HepG2 (cell line): ENCODE results near the gene CDH23.

Experiments
- FOXC1 ChIP-seq: sonication (generic); formaldehyde crosslinking; IDR thresholded peaks from 2 replicates; pipeline ENCODE4 v1.8.0; 2022; ENCODE audit warnings: mild to moderate bottlenecking, missing genetic modification reagents, borderline replicate concordance
- HOXA7 ChIP-seq: sonication (generic); formaldehyde crosslinking; IDR thresholded peaks from 2 replicates; pipeline ENCODE4 v1.8.1; 2022; ENCODE audit warnings: mild to moderate bottlenecking, missing genetic modification reagents, moderate library complexity
- PHB2 ChIP-seq: fragments of 450-650 bp; IDR thresholded peaks from 2 replicates; pipeline ENCODE4 v1.6.1; 2018; ENCODE audit not compliant: partially characterized antibody
- SIX1 ChIP-seq: sonication (generic); formaldehyde crosslinking; IDR thresholded peaks from 2 replicates; pipeline ENCODE4 v1.4.0; 2020; ENCODE audit warnings: missing genetic modification reagents, borderline replicate concordance
- ZFP36 ChIP-seq: fragments of 150-350 bp; IDR thresholded peaks from 2 replicates; pipeline ENCODE4 v1.6.1; 2018; ENCODE audit warnings: borderline replicate concordance, low read length, low read depth; ENCODE audit not compliant: partially characterized antibody
- TF ChIP-seq, protein P1 (sequence below), 2 experiments: IDR thresholded peaks; 2 replicates each; pipeline ENCODE4 v1.6.1; 2011 to 2012; ENCODE audit warnings: low read length in 2 of 2, borderline replicate concordance in 1 of 2, low read depth in 1 of 2, mild to moderate bottlenecking in 1 of 2, moderate library complexity in 1 of 2
- TF ChIP-seq, protein P2 (sequence below): sonication (generic); formaldehyde crosslinking; IDR thresholded peaks from 2 replicates; pipeline ENCODE4 v1.4.0; 2020; ENCODE audit warnings: missing genetic modification reagents

DNA sequence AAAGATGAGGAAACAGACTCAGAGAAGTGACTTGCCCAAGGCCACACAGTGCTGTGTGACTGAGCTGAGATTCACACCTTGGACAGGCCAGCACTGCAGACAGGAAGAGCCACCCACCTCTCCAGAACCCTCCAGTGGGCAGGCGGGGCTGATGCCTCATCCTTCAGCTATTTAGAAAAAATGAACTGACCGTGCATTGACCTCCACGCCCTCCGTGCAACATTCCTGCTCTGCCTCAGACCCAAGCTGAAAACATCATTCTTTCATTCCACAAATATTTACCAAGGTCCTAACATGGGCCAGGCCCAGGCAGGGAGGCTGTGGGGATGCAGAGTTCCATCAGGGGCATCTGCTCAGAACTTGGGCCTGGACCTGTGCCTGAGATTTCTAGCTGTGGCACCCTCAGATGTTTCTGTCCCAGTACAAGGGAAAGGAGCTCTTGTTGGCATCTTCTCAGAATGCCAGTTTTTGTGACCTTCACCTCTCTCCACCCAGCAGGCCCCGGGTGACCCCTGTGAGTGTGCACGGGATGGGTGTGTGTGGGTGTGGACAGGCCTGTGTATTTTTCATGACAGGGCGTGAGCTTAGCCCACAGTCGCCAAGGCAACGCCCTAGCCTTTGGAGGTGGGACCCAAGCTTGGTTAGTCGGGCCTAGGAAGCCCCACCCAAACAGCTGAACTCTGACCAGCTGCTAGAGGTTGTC is 370.1 kb downstream of the CDH23 start:
- TF ChIP-seq, protein P1, sequence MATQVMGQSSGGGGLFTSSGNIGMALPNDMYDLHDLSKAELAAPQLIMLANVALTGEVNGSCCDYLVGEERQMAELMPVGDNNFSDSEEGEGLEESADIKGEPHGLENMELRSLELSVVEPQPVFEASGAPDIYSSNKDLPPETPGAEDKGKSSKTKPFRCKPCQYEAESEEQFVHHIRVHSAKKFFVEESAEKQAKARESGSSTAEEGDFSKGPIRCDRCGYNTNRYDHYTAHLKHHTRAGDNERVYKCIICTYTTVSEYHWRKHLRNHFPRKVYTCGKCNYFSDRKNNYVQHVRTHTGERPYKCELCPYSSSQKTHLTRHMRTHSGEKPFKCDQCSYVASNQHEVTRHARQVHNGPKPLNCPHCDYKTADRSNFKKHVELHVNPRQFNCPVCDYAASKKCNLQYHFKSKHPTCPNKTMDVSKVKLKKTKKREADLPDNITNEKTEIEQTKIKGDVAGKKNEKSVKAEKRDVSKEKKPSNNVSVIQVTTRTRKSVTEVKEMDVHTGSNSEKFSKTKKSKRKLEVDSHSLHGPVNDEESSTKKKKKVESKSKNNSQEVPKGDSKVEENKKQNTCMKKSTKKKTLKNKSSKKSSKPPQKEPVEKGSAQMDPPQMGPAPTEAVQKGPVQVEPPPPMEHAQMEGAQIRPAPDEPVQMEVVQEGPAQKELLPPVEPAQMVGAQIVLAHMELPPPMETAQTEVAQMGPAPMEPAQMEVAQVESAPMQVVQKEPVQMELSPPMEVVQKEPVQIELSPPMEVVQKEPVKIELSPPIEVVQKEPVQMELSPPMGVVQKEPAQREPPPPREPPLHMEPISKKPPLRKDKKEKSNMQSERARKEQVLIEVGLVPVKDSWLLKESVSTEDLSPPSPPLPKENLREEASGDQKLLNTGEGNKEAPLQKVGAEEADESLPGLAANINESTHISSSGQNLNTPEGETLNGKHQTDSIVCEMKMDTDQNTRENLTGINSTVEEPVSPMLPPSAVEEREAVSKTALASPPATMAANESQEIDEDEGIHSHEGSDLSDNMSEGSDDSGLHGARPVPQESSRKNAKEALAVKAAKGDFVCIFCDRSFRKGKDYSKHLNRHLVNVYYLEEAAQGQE (IDR thresholded peaks at IDR 0.05; ENCODE audit: borderline replicate concordance in 1 of 2, low read depth in 1 of 2, low read length in 2 of 2) = no peak
- TF ChIP-seq PHB2 (no peak), SIX1 (CRISPR knock-in tag) (no peak), ZFP36 (no peak), HOXA7 (CRISPR knock-in tag) (no peak), FOXC1 (CRISPR knock-in tag) (no peak)
- TF ChIP-seq, protein P2, sequence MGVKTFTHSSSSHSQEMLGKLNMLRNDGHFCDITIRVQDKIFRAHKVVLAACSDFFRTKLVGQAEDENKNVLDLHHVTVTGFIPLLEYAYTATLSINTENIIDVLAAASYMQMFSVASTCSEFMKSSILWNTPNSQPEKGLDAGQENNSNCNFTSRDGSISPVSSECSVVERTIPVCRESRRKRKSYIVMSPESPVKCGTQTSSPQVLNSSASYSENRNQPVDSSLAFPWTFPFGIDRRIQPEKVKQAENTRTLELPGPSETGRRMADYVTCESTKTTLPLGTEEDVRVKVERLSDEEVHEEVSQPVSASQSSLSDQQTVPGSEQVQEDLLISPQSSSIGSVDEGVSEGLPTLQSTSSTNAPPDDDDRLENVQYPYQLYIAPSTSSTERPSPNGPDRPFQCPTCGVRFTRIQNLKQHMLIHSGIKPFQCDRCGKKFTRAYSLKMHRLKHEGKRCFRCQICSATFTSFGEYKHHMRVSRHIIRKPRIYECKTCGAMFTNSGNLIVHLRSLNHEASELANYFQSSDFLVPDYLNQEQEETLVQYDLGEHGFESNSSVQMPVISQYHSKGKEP (CRISPR knock-in tag) = no peak
